Panc1 (cell line): ENCODE results near the gene IFIT3. TPM values are rescaled to one million over a fixed set of nuclear protein-coding genes. Genes with fewer than 3 reads are reported as not detected.
"Not testable (repeated sequence)": the region's sequence is repeated elsewhere in the genome, so short reads cannot be mapped to it uniquely, and the experiment has no call there.

Experiments used
- ATAC-seq: fragments of 200-7000 bp; cut with Tn5 transposase; 2 replicates; pipeline ENCODE4 v1.9.1; 2020; ENCODE audit warnings: mild to moderate bottlenecking, moderate library complexity
- BruUV-seq: library from RNA; stranded (reverse); fragments of 400-500 nt; replicated peaks from 2 replicates; lab custom pipeline; 2021; lab: Mats Ljungman, UMichigan
- CTCF ChIA-PET: fragments of 300-600 bp; sonication (Branson Sonifier 250); formaldehyde crosslinking; loops from one replicate; lab custom pipeline; 2022; ENCODE audit warnings: antibody characterized with exemption; lab: Charles Lee
- POLR2A ChIA-PET: fragments of 300-600 bp; sonication (Branson Sonifier 250); formaldehyde crosslinking; loops from one replicate; lab custom pipeline; 2022; ENCODE audit warnings: antibody characterized with exemption; lab: Charles Lee
- DNase-seq: peaks from one replicate; pipeline ENCODE4 v3.0.0-alpha.2; 2010; ENCODE audit warnings: low read depth, low spot score
- H3K27ac ChIP-seq: 2 replicates; pipeline ENCODE4 v1.5.1; 2011; ENCODE audit warnings: mild to moderate bottlenecking, low read length, inconsistent platforms
- H3K27me3 ChIP-seq: fragments of 200-500 bp; sonication (Bioruptor generic); 2 replicates; pipeline ENCODE4 v1.6.0; 2014; ENCODE audit warnings: low read length, inconsistent platforms; ENCODE audit not compliant: control insufficient read depth, insufficient read depth
- H3K36me3 ChIP-seq: fragments of 200-500 bp; sonication (Bioruptor generic); 2 replicates; pipeline ENCODE4 v1.5.1; 2014; ENCODE audit warnings: inconsistent platforms, mild to moderate bottlenecking, low read length, moderate library complexity; ENCODE audit not compliant: control insufficient read depth, insufficient read depth
- H3K4me1 ChIP-seq: 2 replicates; pipeline ENCODE4 v1.5.1; 2011; ENCODE audit warnings: inconsistent platforms, mild to moderate bottlenecking, low read length, moderate library complexity; ENCODE audit not compliant: control insufficient read depth, insufficient read depth
- H3K4me3 ChIP-seq, 2 experiments: 2 replicates each; pipeline ENCODE4 v1.5.1; 2011 to 2012; ENCODE audit warnings: low read depth in 2 of 2, low read length in 2 of 2, mild to moderate bottlenecking in 2 of 2, inconsistent platforms in 1 of 2, moderate library complexity in 1 of 2
- H3K9me3 ChIP-seq: fragments of 200-500 bp; sonication (Bioruptor generic); 2 replicates; pipeline ENCODE4 v1.5.1; 2014; ENCODE audit warnings: low read depth, mild to moderate bottlenecking, inconsistent platforms, low read length, moderate library complexity; ENCODE audit not compliant: control insufficient read depth, insufficient read depth
- CTCF ChIP-seq: fragments of 450-650 bp; IDR thresholded peaks from 2 replicates; pipeline ENCODE4 v1.5.1; 2017; ENCODE audit warnings: mild to moderate bottlenecking
- POLR2AphosphoS5 ChIP-seq: IDR thresholded peaks from 2 replicates; pipeline ENCODE4 v1.6.1; 2012; ENCODE audit warnings: mild to moderate bottlenecking, low read depth, low read length, moderate library complexity
- REST ChIP-seq, 2 experiments: IDR thresholded peaks; 2 replicates each; pipeline ENCODE4 v1.6.1; 2011 to 2012; ENCODE audit warnings: low read depth in 2 of 2, control low read depth in 1 of 2, low read length in 1 of 2, mild to moderate bottlenecking in 1 of 2, moderate library complexity in 1 of 2; ENCODE audit not compliant: insufficient read depth in 1 of 2
- SIN3A ChIP-seq: IDR thresholded peaks from 2 replicates; pipeline ENCODE4 v1.6.1; 2012; ENCODE audit warnings: low read depth, mild to moderate bottlenecking, low read length, moderate library complexity, borderline replicate concordance; ENCODE audit not compliant: insufficient read depth
- TCF7L2 ChIP-seq: IDR thresholded peaks from 2 replicates; pipeline ENCODE4 v1.6.1; 2011; ENCODE audit warnings: mild to moderate bottlenecking, low read depth, low read length, inconsistent platforms
- in situ Hi-C: cut with HindIII; loops from 2 replicates; pipeline ENCODE4 v1.10.0; 2016; ENCODE audit warnings: low sequenced_read_pairs, low pct_unique_long_range_greater_than_20kb
- intact Hi-C: fragments of 100-400 bp; cut with micrococcal nuclease; formaldehyde crosslinking; loops from one replicate; pipeline ENCODE4 v1.10.0; 2022; ENCODE audit not compliant: unreplicated experiment
- total RNA-seq: library from RNA; stranded (reverse); gene quantifications from one replicate; pipeline ENCODE4 v1.2.1, GENCODE V29; 2021; ENCODE audit not compliant: unreplicated experiment

Gene IFIT3
- total RNA-seq, 1 experiment from 2014 or later, result 29.8 TPM

- ChIA-PET POLR2A (no interaction called here), CTCF (no interaction called here)
These were observed 14.8 kb upstream of the IFIT3 start for GRCh38 chr10:89312973-89313372.

DNA sequence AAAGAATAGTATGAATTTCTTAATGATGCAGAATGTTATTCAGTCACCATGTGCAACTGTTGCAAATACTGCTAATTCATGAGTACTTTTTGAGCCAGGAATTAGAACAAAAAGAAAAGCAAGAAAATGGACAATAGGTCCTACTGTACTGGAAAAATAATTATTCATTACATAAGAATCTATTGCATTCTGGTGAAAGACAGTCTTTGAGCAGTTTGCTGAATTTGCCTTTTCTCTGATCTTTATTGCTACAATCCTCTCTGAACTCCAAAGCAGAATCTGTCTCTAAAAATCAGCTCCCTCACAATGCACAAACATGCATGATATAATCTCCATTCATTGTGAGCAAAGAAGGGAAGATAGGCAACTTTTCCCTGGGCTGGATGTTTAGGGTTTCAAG lies 13.1 kb upstream of the IFIT3 start:
- no peaks in the 10 kb centered on the region for H3K9me3 ChIP-seq
- POLR2A ChIA-PET, result no interaction called here
- H3K36me3 ChIP-seq, result no peaks in the 10 kb centered on the region
- intact Hi-C loops (no loop called here), in situ Hi-C loops (no loop called here)
- no peak overlapping the region for H3K27ac ChIP-seq
- ATAC-seq (no peak), DNase-seq (no peak)
- no peaks in the 10 kb centered on the region for H3K27me3 ChIP-seq
- TF ChIP-seq REST (IDR thresholded peaks at IDR 0.05; ENCODE audit: insufficient read depth in 1 of 2, low read depth in 2 of 2, low read length in 1 of 2) (no peak), CTCF (no peak), TCF7L2 (no peak), SIN3A (no peak), POLR2AphosphoS5 (no peak)
- H3K4me1 ChIP-seq, result 0 out of 2 replicates have a peak, but pooled peaks cover 5% of the 10 kb centered on the region
- no peak overlapping the region for H3K4me3 ChIP-seq
- CTCF ChIA-PET, result no interaction called here
- BruUV-seq, result no TSS peak

More at GRCh38 chr10:89312973-89313372, 14.8 kb upstream of the IFIT3 start:
- in situ Hi-C loops (no loop called here), intact Hi-C loops (no loop called here)
- Histone ChIP-seq H3K36me3 (no peaks in the 10 kb centered on the region), H3K9me3 (no peaks in the 10 kb centered on the region), H3K27me3 (no peaks in the 10 kb centered on the region), H3K4me1 (0 out of 2 replicates have a peak, but pooled peaks cover 5% of the 10 kb centered on the region), H3K27ac (no peak overlapping the region), H3K4me3 (no peak overlapping the region)
- BruUV-seq, result no TSS peak
- no peak for ATAC-seq
- DNase-seq, result no peak
- TF ChIP-seq SIN3A, result no peak
- TF ChIP-seq CTCF, result no peak
- no peak for TF ChIP-seq POLR2AphosphoS5
- no peak for TF ChIP-seq REST (IDR thresholded peaks at IDR 0.05; ENCODE audit: insufficient read depth in 1 of 2, low read depth in 2 of 2, low read length in 1 of 2)
- TF ChIP-seq TCF7L2, result no peak

GRCh38 chr10:89318047-89318446 lies 9.8 kb upstream of the IFIT3 start:
- DNase-seq, BruUV-seq, H3K9me3 ChIP-seq, H3K27ac ChIP-seq, in situ Hi-C loops, ATAC-seq, POLR2A ChIA-PET, CTCF ChIA-PET, H3K36me3 ChIP-seq, H3K27me3 ChIP-seq, intact Hi-C loops, H3K4me1 ChIP-seq, H3K4me3 ChIP-seq: not testable (repeated sequence)

- ATAC-seq, H3K27me3 ChIP-seq, in situ Hi-C loops, H3K27ac ChIP-seq, POLR2A ChIA-PET, CTCF ChIA-PET, H3K4me3 ChIP-seq, BruUV-seq, DNase-seq, H3K9me3 ChIP-seq, H3K36me3 ChIP-seq, intact Hi-C loops: not testable (repeated sequence)
- H3K4me1 ChIP-seq, result peaks cover 13% of the 10 kb centered on the region
These were observed 2.7 kb upstream of the IFIT3 start for GRCh38 chr10:89325081-89325480.
